Suppressor macrophage treated with lipopolysaccharide for 4 hours (primary cell): Measurements from ENCODE around the gene DCPS.
A peak's percentile ranks its signal among the peaks of the same experiment; 100 is the strongest.
"Not testable (repeated sequence)": the region's sequence is repeated elsewhere in the genome, so short reads cannot be mapped to it uniquely, and the experiment has no call there.

Source experiments
- DNase-seq: peaks from one replicate; pipeline ENCODE4 v3.0.0-alpha.2; 2020

Gene DCPS

GRCh38 chr11:126385991-126386728, 82.3 kb downstream of the DCPS start:
- DNase-seq, result no peak

GRCh38 chr11:126386729-126387071, 82.8 kb downstream of the DCPS start:
- DNase-seq, result peak; percentile 11

- no peak for DNase-seq
These were observed 84.0 kb downstream of the DCPS start for GRCh38 chr11:126387857-126388256.

DNA sequence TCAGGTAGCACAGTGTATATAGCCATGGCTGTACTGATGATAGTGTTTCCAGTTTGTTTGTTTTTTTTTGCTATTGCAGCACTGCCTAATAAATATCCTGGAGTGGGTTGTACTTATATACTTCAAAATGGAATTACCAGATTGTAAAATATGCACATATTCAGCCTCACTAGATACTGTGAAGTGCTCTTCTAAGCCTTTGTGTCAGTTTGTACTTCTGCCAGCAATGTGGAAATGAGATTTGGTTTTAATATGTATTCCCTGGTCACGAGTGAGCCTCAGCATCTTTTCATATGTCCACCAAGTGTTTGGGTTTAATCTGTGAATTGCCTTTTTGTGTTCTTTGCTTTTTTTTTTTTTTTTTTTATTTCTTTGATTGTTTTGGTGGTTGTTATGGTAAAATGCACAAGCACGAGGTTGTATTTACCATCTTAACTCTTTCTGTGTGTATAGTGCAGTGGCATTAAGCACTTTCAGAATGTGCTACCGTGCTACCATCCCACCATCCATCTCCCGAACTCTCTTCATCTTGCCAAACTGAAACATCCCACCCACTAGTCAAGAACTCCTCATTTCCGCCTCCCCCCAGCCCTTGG, 86.5 kb downstream of the DCPS start:
- DNase-seq, result no peak

- DNase-seq, result no peak
These were observed 87.6 kb downstream of the DCPS start for GRCh38 chr11:126391286-126391954.

DNA sequence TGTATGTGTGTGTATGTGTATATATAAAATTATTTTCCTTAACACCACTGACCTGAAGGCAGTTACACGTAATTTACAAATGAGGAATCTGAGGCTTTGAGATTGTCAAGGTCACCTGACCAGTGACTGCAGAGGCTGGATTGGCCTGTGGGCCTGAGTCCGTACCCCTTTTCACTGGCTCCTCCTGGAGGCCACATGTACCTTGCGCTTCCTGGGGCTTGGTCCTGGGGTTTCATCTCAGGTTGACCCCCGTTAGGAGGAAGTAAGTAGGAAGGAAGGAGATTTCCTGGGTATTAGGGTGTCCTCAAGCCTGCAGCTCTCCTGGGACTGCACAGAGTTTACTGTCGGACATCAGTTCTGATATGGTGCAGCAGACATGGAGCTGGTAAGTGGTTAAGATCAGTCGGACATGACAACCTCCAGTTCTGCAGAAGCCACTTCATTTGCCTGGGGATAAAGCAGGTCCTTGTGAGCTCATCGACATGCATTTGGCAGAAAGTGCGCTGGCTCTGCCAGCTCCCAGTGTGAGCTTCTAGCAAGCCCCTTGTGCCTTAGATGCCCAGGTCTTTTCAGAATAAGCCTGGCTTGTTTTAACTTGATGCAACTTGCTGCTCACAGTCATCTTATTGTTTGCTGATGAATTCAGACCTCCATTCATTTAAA, 88.2 kb downstream of the DCPS start:
- peak; percentile 29 for DNase-seq

GRCh38 chr11:126392633-126393013, 88.8 kb downstream of the DCPS start:
- DNase-seq, result no peak

- no peak for DNase-seq
These were observed 89.3 kb downstream of the DCPS start for GRCh38 chr11:126393143-126393542.

DNA sequence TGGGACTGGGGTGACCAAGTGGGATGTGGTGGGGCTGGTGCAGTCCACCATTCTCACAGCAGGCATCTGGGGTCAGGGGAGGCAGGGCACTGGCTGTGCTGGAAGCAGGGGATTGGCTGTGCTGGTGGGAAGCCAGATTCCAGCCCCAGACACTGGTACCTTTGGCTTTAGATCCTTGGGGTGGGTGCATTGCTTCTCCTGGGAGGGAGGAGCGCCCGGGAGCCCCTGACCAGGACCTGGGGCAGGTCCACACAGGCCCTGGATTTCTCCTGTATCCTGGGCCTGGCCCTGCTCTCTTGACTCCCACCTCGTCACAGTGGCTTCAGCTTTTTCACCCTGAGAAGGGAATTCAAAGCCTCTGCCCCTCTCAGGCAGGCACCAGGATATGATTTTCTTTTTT, 90.2 kb downstream of the DCPS start:
- DNase-seq, result no peak

- DNase-seq, result not testable (repeated sequence)
These were observed 90.8 kb downstream of the DCPS start for GRCh38 chr11:126394634-126395072.
